ENCODE data around the gene PLEKHM2.

PLEKHM2 gene

GRCh38 chr1:15762546-15762945, 78.4 kb downstream of the PLEKHM2 start:
- no peak for DNase-seq

GRCh38 chr1:15764269-15764764, 80.2 kb downstream of the PLEKHM2 start:
- no peak for DNase-seq

GRCh38 chr1:15764890-15765289, 80.8 kb downstream of the PLEKHM2 start:
- no peak for DNase-seq

GRCh38 chr1:15765495-15766194, 81.5 kb downstream of the PLEKHM2 start:
- DNase-seq, result no peak

DNA sequence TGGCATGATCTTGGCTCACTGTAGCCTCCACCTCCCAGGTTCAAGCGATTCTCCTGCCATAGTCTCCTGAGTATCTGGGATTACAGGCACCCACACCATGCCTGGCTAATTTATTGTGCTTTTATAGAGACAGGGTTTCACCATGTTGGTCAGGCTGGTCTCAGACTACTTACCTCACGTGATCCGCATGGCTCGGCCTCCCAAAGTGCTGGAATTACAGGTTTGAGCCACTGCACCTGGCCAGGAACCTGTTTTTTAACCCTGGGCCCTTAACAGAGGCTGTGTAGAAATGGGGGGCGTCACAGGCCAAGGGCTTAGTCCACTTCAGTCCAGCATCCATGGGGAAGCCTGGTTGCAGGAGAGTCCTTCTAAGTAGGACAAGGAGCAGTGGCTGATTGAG, 83.8 kb downstream of the PLEKHM2 start:
- no peak for DNase-seq

GRCh38 chr1:15768388-15768787, 84.3 kb downstream of the PLEKHM2 start:
- no peak for DNase-seq

DNA sequence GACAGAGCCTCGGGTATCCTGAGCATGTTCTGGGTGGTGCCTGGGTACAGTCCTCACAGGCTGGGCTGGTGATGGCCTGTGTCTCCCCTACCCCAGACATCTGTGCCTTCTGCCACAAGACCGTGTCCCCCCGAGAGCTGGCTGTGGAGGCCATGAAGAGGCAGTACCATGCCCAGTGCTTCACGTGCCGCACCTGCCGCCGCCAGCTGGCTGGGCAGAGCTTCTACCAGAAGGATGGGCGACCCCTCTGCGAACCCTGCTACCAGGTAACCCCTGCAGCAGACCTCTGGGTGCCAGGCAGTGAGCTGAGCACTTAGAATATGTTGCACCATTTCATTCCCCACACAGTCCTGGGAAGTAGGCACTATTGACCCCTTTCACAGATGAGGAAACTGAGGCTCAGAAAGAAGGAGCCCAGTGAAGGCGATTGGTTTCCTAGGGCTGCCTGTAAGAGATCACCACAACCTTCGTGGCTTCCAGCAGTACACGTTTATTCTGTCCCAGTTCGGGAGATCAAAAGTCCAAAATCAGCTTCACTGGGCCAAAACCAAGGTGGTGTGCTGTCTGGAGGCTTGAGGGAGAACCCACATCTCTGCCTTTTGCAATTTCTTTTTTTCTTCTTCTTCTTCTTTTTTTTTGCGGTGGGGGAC, 86.3 kb downstream of the PLEKHM2 start:
- DNase-seq, result no peak

DNA sequence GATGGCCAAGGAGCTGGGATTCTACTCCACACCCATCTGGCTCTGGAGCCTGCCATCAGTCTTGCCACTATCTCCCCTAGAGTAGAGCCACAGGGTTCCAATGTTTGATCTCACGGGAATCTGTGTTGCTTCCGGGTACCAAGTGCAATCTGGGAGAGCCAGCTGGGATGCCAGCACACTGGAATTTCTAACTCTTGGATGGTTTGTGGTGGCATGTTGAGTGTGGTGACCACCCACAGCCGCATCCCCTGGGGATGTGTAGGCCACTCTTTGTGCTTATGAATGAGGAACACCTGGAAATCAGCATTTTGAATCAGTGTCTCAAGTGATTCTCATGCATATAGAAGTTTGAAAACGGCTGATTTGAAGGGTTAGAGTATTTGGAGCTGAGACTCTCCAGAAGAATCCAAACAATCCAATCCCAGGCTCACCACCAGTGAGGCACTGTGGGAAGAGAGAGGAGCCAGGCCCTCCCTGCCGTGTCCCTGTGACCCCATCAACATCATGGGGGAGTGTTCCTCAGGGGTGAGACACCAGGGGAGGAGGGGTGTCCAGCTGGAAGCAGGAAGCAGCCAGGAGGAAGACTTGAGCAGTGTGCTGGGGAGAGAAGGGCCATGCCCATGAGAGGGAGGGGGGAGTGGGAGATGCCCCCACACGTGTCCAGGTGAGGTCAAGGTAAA, 87.9 kb downstream of the PLEKHM2 start:
- DNase-seq, result no peak

- DNase-seq, result no peak
Observed at GRCh38 chr1:15775706-15776105, 91.6 kb downstream of the PLEKHM2 start.

DNA sequence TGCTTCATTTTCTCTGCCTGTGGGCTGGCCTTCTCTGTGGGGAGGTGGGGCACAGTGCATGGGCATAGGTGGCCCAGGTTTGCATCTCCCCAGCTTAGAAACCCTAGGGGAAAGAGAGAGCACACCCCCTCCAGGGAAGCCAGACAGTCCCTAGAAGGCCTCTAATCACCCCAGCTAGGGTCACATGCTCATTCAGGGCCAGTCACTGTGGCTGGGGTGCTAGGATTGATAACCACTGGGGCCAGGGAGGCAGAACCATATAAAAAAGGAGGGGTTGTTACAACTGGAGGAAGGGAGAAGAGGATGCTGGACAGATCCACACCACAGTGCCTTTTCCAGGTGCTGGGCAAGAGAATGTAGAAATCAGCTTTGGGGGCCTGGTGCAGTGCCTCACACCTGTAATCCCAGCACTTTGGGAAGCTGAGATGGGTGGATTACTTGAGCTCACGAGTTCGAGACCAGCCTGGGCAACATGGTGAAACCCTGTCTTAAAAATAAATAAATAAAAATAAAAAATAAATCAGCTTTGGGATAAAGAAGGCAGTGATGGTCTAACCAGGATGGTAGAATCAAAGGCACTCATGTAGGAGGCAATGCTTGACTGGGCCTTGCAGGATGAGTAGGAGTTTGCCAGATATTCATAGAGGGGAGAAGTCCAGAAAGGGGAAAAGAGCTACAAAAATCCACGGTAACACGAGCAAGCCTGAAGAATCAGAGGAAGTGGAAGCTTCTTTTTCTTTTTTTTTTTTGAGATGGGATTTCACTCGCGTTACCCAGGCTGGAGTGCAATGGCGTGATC, 94.0 kb downstream of the PLEKHM2 start:
- no peak for DNase-seq
